Stimulated activated CD8-positive, alpha-beta memory T cell treated with anti-CD3 and anti-CD28 coated beads, Interleukin-7, amount 100 ng/mL, for 4 hours (primary cell): ENCODE measurements around the gene AGAP1.

Experiments
- DNase-seq, 2 donors: peaks; one replicate each; pipeline ENCODE4 v3.0.0-alpha.2; 2020; ENCODE audit warnings: low read depth in 2 of 2

The AGAP1 gene

GRCh38 chr2:235709124-235709813 is 215.4 kb downstream of the AGAP1 start:
- no peak for DNase-seq

GRCh38 chr2:235709969-235710879 is 216.4 kb downstream of the AGAP1 start:
- DNase-seq = peak in 1 of 2 donors; percentile 13

- no peak for DNase-seq
These were observed 217.1 kb downstream of the AGAP1 start for GRCh38 chr2:235710933-235711332.

- DNase-seq = no peak
These were observed 217.7 kb downstream of the AGAP1 start for GRCh38 chr2:235711527-235711926.

GRCh38 chr2:235712176-235712575 is 218.3 kb downstream of the AGAP1 start:
- DNase-seq = no peak

- no peak for DNase-seq
These were observed 219.3 kb downstream of the AGAP1 start for GRCh38 chr2:235713189-235713588.

- DNase-seq = no peak
These were observed 221.8 kb downstream of the AGAP1 start for GRCh38 chr2:235715601-235716000.

- no peak for DNase-seq
These were observed 223.1 kb downstream of the AGAP1 start for GRCh38 chr2:235716875-235717496.

- no peak for DNase-seq
These were observed 225.5 kb downstream of the AGAP1 start for GRCh38 chr2:235719146-235719942.

- DNase-seq = no peak
These were observed 227.8 kb downstream of the AGAP1 start for GRCh38 chr2:235721625-235722024.

- DNase-seq = no peak
These were observed 229.0 kb downstream of the AGAP1 start for GRCh38 chr2:235722869-235723268.

- no peak for DNase-seq
These were observed 229.5 kb downstream of the AGAP1 start for GRCh38 chr2:235723371-235723770.

- DNase-seq = no peak
These were observed 230.1 kb downstream of the AGAP1 start for GRCh38 chr2:235723811-235724465.

GRCh38 chr2:235725016-235725489 is 231.2 kb downstream of the AGAP1 start:
- no peak for DNase-seq

GRCh38 chr2:235725841-235726240 is 232.0 kb downstream of the AGAP1 start:
- no peak for DNase-seq

- DNase-seq = no peak
These were observed 232.7 kb downstream of the AGAP1 start for GRCh38 chr2:235726554-235726953.

GRCh38 chr2:235727174-235727573 is 233.3 kb downstream of the AGAP1 start:
- DNase-seq = no peak

- DNase-seq = no peak
These were observed 234.3 kb downstream of the AGAP1 start for GRCh38 chr2:235727891-235728799.

GRCh38 chr2:235728800-235729556 is 235.1 kb downstream of the AGAP1 start:
- no peak for DNase-seq
